Activated CD8-positive, alpha-beta memory T cell treated with anti-CD3 and anti-CD28 coated beads for 1 hour (primary cell): ENCODE measurements around the gene KMO.

Source experiments
- DNase-seq, 2 donors: peaks; one replicate each; pipeline ENCODE4 v3.0.0-alpha.2; 2020; ENCODE audit warnings: low read depth in 1 of 2; ENCODE audit errors: extremely low read depth in 1 of 2

The KMO gene

DNA sequence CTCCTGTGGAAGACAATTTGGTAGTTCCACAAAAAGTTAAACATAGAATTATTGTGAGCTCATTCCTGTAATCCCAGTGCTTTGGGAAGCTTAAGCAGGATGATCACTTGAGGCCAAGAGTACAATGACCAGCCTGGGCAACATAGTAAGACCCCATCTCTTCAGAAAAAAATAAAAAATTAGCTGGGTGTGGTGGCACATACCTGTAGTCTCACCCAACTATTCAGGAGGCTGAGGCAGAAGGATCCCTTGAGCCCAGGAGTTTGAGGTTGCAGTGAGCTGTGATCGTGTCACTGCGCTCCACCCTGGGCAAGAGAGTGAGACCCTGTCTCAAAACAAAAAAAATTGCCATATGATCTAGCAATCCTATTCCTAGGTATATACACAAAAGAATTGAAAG is 112.1 kb downstream of the KMO start:
- DNase-seq: no peak

DNA sequence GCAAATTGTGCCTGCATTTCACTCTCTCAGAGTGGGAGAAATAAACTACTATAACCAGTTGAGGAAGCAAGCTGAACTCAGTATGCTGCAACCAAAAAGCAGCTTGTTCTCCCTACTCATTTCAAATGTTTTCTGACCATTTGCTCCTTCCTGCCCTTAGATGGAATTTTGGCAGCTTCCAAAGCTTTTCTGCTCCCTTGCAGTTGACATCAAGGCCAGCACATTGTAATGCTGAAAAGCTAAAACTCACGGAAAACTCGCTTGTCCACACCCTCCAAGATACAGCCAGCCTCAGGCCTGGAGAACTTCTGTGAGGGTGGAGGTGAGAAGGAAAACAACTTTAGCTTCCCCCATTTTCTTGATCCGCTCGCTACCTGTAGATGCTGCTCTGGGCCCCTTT is 113.0 kb downstream of the KMO start:
- no peak for DNase-seq
